Measurements from ENCODE around the gene BTN1A1.

- TF ChIP-seq, protein P1, sequence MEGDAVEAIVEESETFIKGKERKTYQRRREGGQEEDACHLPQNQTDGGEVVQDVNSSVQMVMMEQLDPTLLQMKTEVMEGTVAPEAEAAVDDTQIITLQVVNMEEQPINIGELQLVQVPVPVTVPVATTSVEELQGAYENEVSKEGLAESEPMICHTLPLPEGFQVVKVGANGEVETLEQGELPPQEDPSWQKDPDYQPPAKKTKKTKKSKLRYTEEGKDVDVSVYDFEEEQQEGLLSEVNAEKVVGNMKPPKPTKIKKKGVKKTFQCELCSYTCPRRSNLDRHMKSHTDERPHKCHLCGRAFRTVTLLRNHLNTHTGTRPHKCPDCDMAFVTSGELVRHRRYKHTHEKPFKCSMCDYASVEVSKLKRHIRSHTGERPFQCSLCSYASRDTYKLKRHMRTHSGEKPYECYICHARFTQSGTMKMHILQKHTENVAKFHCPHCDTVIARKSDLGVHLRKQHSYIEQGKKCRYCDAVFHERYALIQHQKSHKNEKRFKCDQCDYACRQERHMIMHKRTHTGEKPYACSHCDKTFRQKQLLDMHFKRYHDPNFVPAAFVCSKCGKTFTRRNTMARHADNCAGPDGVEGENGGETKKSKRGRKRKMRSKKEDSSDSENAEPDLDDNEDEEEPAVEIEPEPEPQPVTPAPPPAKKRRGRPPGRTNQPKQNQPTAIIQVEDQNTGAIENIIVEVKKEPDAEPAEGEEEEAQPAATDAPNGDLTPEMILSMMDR (optimal IDR thresholded peaks at IDR 0.05 in 1 of 3, IDR thresholded peaks at IDR 0.05 in 1 of 3, conservative IDR thresholded peaks at IDR 0.05 in 1 of 3; ENCODE audit: extremely low read depth in 1 of 3, insufficient read depth in 2 of 3, low read length in 3 of 3) = no peak
- no peak for TF ChIP-seq EZH2 (IDR thresholded peaks at IDR 0.05; ENCODE audit: low read length)
Observed at GRCh38 chr6:26554447-26554696, 54.3 kb downstream of the BTN1A1 start.

Data from keratinocyte (primary cell).